ENCODE data around the gene TFR2. TPM values are rescaled to one million over a fixed set of nuclear protein-coding genes. Genes with fewer than 3 reads are reported as not detected.
A peak's percentile ranks its signal among the peaks of the same experiment; 100 is the strongest.

Gene TFR2
- 166 and 461 TPM in 2 replicates for total RNA-seq (2011; cell fraction: chromatin; rRNA removed; ENCODE audit: low replicate concordance)
- total RNA-seq (2011; cell fraction: nucleolus; rRNA removed) = 349 and 384 TPM in 2 replicates
- 215 and 227 TPM in 2 replicates for total RNA-seq (2011; cell fraction: nucleoplasm; rRNA removed)
- total RNA-seq (2014; rRNA removed) (71.6 and 92.0 TPM in 2 replicates), total RNA-seq (2014; rRNA removed; fragmentation: Illumina TruSeq; extraction: Trizol) (16.3 and 21.7 TPM in 2 replicates), total RNA-seq (2015; rRNA removed; fragmentation: Illumina TruSeq; extraction: Trizol) (40.8 and 44.0 TPM in 2 replicates), total RNA-seq (2021) (121 and 123 TPM in 2 replicates), polyA plus RNA-seq (2011; rRNA removed) (51.1 and 65.2 TPM in 2 replicates), polyA plus RNA-seq (2014; fragmentation: Illumina TruSeq; extraction: Trizol) (55.3 and 63.5 TPM in 2 replicates), polyA plus RNA-seq (2014; fragmentation: Nextera tagmentation; extraction: Ambion mirVana) (1 to 10 TPM; 3.8 to 4.7 TPM), polyA plus RNA-seq (2014; rRNA removed) (82.0 and 88.6 TPM in 2 replicates), polyA minus RNA-seq (2011; rRNA and poly(A)+ RNA removed) (12.8 and 26.7 TPM in 2 replicates), Bru-seq, nascent RNA (percentile 82 among the genes with signal in this experiment), BruChase-seq, experiment 1, labeled RNA remaining after a 2-hour chase (percentile 77 among the genes with signal in this experiment), BruChase-seq, experiment 2, labeled RNA remaining after a 6-hour chase (percentile 83 among the genes with signal in this experiment)
- polyA plus RNA-seq (2011; cell fraction: cytosol; rRNA removed) = 41.2 and 121 TPM in 2 replicates
- 267 and 470 TPM in 2 replicates for polyA plus RNA-seq (2011; cell fraction: nucleus; rRNA removed)
- polyA plus RNA-seq (2012) = 124 and 131 TPM in 2 replicates
- polyA minus RNA-seq (2011; cell fraction: cytosol; rRNA and poly(A)+ RNA removed) = 58.1 and 69.5 TPM in 2 replicates
- 62.4 and 89.8 TPM in 2 replicates for polyA minus RNA-seq (2011; cell fraction: nucleus; rRNA and poly(A)+ RNA removed)
- long read RNA-seq, experiment 1, transcript TFR2-201 (18 exons, 2,888 nt) = minor isoform, 11 of 149 reads
- long read RNA-seq, experiment 1, transcript TFR2-205 (19 exons, 3,131 nt) = major isoform, 12 of 149 reads
- long read RNA-seq, experiment 1, partial matches to known transcripts = 77 of 149 reads
- long read RNA-seq, experiment 1, other reads (novel, unspliced or antisense) = 49 of 149 reads
- long read RNA-seq, experiment 2, transcript TFR2-205 (19 exons, 3,131 nt) = minor isoform, 8 of 155 reads
- long read RNA-seq, experiment 2, transcript TFR2-201 (18 exons, 2,888 nt) = major isoform, 31 of 155 reads
- long read RNA-seq, experiment 2, partial matches to known transcripts = 57 of 155 reads
- long read RNA-seq, experiment 2, other reads (novel, unspliced or antisense) = 58 of 155 reads
- long read RNA-seq, experiment 3, transcript TFR2-205 (19 exons, 3,131 nt) = major isoform, 8 of 42 reads
- long read RNA-seq, experiment 3, partial matches to known transcripts = 12 of 42 reads
- long read RNA-seq, experiment 3, other reads (novel, unspliced or antisense) = 17 of 42 reads

GRCh38 chr7:100641463-100641859 lies at the start of gene TFR2:
Gene TFR2, minus strand, starts transcription at chr7:100641552. Its CDS starts 43 bp downstream, at chr7:100641509.
- H3K79me2 ChIP-seq (ENCODE audit: control insufficient read depth, insufficient read depth, low read length) = peaks cover 53% of the 10 kb centered on the region
- POLR2A ChIA-PET = interaction anchor here (1.3 to 1.7 kb wide), 3 partner anchors 12 to 42 kb away, joined by 5 to 6 read pairs (median 6); no protein-coding TSS in a partner anchor
- H3K9ac ChIP-seq (ENCODE audit: insufficient read depth in 1 of 2, low read depth in 2 of 2, low read length in 2 of 2) = peak within 1 kb of the TSS; percentile 92 to 94
- H3K36me3 ChIP-seq (ENCODE audit: control insufficient read depth, insufficient read depth, low read length) = peaks cover 10% of the 10 kb centered on the region
- H3K4me3 ChIP-seq = peak within 1 kb of the TSS; percentile 55
- no peaks in the 10 kb centered on the region for H4K20me1 ChIP-seq (replicated peaks; ENCODE audit: control insufficient read depth, insufficient read depth, low read length)
- H3K27ac ChIP-seq (ENCODE audit: extremely low read depth, low read depth, low read length) = peak within 1 kb of the TSS; percentile 98
- intact Hi-C loops (cut with micrococcal nuclease) (loop anchor here (1.0 to 5.0 kb wide), 2 partner anchors 32 to 51 kb away; partner anchors contain the start of genes GIGYF1 and GNB2), in situ Hi-C loops (cut with MboI) (no loop called here)
- no peaks in the 10 kb centered on the region for H3K9me3 ChIP-seq (replicated peaks; ENCODE audit: control insufficient read depth, insufficient read depth, low read depth, low read length)
- H3K27me3 ChIP-seq (ENCODE audit: control insufficient read depth in 2 of 2, insufficient read depth in 2 of 2, low read length in 2 of 2) = no peaks in the 10 kb centered on the region
- H2AFZ ChIP-seq (ENCODE audit: low read depth, low read length) = peak within 1 kb of the TSS; percentile 59
- peaks cover 25 to 44% of the 10 kb centered on the region in 2 experiments for H3K4me1 ChIP-seq (replicated peaks in 1 of 2; ENCODE audit: control insufficient read depth in 2 of 2, insufficient read depth in 2 of 2, low read length in 2 of 2)
- peak; percentile 79 for ATAC-seq
- no TSS peak for BruUV-seq (replicated peaks)
- CTCF ChIA-PET (ENCODE audit: low intra/inter-chr PET ratio) = no interaction called here
- no peaks in the 10 kb centered on the region for H3K9me1 ChIP-seq (ENCODE audit: control insufficient read depth, insufficient read depth, low read length)
- peak; percentile 98 for FAIRE-seq
- peak; percentile 98 to 99 (median 98) for DNase-seq (ENCODE audit: extremely low read depth in 1 of 4, low spot score in 3 of 4)
- 3% methylated on average over 9 of the region's 10 CpGs for WGBS (ENCODE audit: insufficient coverage, low coverage, missing lambda C conversion rate)
- peak within 1 kb of the TSS; percentile 95 for H3K4me2 ChIP-seq (ENCODE audit: insufficient read depth, low read length)
- TF ChIP-seq PRMT5 (CRISPR knock-in tag; IDR thresholded peaks at IDR 0.05) (no peak), EZH2 (IDR thresholded peaks at IDR 0.05; ENCODE audit: borderline replicate concordance, low read depth, low read length) (no peak), KAT7 (CRISPR knock-in tag; IDR thresholded peaks at IDR 0.05; ENCODE audit: borderline replicate concordance) (no peak; the same call in 1 of the 2 replicates), CBX1 (IDR thresholded peaks at IDR 0.05; ENCODE audit: low read depth) (no peak), HBP1 (CRISPR knock-in tag; IDR thresholded peaks at IDR 0.05) (0 out of 2 replicates have a peak, but pooled peaks have one; percentile 69), RHOXF2B (CRISPR knock-in tag; conservative IDR thresholded peaks at IDR 0.05) (no peak), ZNF175 (CRISPR knock-in tag; IDR thresholded peaks at IDR 0.05; ENCODE audit: low read depth) (no peak), TEAD2 (tag; IDR thresholded peaks at IDR 0.05) (no peak), ELK3 (CRISPR knock-in tag; IDR thresholded peaks at IDR 0.05) (no peak), MTA2 (IDR thresholded peaks at IDR 0.05; ENCODE audit: low read depth) (peak; percentile 96), NELFE (IDR thresholded peaks at IDR 0.05; ENCODE audit: insufficient read depth, insufficient read length) (no peak), ZNF785 (CRISPR knock-in tag; IDR thresholded peaks at IDR 0.05) (no peak), SIN3A (IDR thresholded peaks at IDR 0.05; ENCODE audit: borderline replicate concordance in 2 of 2, control insufficient read depth in 1 of 2, low read depth in 2 of 2, low read length in 2 of 2) (peak in 1 of 2 experiments; percentile 51; a peak in 2 of 4 replicates)

Data from K562 (cell line).